GM23248 (cell line): ENCODE results near the gene SPACA4.

ENCODE experiments used
- EZH2 ChIP-seq: fragments of 200-600 bp; sonication (generic); IDR thresholded peaks from 2 replicates; pipeline ENCODE4 v1.6.1; 2018; ENCODE audit warnings: antibody characterized with exemption, mild to moderate bottlenecking; ENCODE audit not compliant: insufficient read depth, poor library complexity, severe bottlenecking
- EZH2phosphoT487 ChIP-seq: fragments of 200-600 bp; sonication (generic); IDR thresholded peaks from 2 replicates; pipeline ENCODE4 v1.6.1; 2018; ENCODE audit warnings: antibody characterized with exemption, moderate library complexity, mild to moderate bottlenecking, low read depth; ENCODE audit not compliant: insufficient read depth

GRCh38 chr19:48627865-48628314 is 21.3 kb downstream of the SPACA4 start:
- TF ChIP-seq EZH2 (no peak), EZH2phosphoT487 (no peak)
